Endometrial microvascular endothelial cells (primary cell): ENCODE results near the gene PROM2. TPM values are rescaled to one million over a fixed set of nuclear protein-coding genes. Genes with fewer than 3 reads are reported as not detected.
"Not testable (repeated sequence)": the region's sequence is repeated elsewhere in the genome, so short reads cannot be mapped to it uniquely, and the experiment has no call there.

ENCODE experiments used
- in situ Hi-C: cut with HindIII; loops from 2 replicates; pipeline ENCODE4 v1.10.0; 2017; ENCODE audit warnings: low sequenced_read_pairs, low pct_unique_long_range_greater_than_20kb; ENCODE audit errors: inconsistent ontology term
- total RNA-seq: library from RNA; depleted of rRNA; stranded (reverse); fragments of >200 nt; gene quantifications from one replicate; pipeline ENCODE4 v1.2.3, GENCODE V29; 2015; ENCODE audit errors: inconsistent ontology term

The PROM2 gene
- not detected for total RNA-seq

- in situ Hi-C loops: no loop called here
Measured at GRCh38 chr2:95274291-95275150, at the start of gene PROM2. PROM2 (plus strand) TSS chr2:95274449; CDS start chr2:95274586, 137 bp downstream.

GRCh38 chr2:95225658-95226057, 48.6 kb upstream of the PROM2 start:
- in situ Hi-C loops: no loop called here

GRCh38 chr2:95231723-95232122, 42.5 kb upstream of the PROM2 start:
- in situ Hi-C loops: no loop called here

GRCh38 chr2:95232232-95232631, 42.0 kb upstream of the PROM2 start:
- in situ Hi-C loops: no loop called here

- in situ Hi-C loops: no loop called here
Measured at GRCh38 chr2:95234286-95234785, 39.9 kb upstream of the PROM2 start.

- in situ Hi-C loops: no loop called here
Measured at GRCh38 chr2:95234816-95235215, 39.4 kb upstream of the PROM2 start.

GRCh38 chr2:95238131-95238530, 36.1 kb upstream of the PROM2 start:
- in situ Hi-C loops: no loop called here

- in situ Hi-C loops: no loop called here
Measured at GRCh38 chr2:95240091-95240490, 34.2 kb upstream of the PROM2 start.

- in situ Hi-C loops: no loop called here
Measured at GRCh38 chr2:95240556-95240955, 33.7 kb upstream of the PROM2 start.

GRCh38 chr2:95242084-95242483, 32.2 kb upstream of the PROM2 start:
- in situ Hi-C loops: not testable (repeated sequence)

- in situ Hi-C loops: no loop called here
Measured at GRCh38 chr2:95258271-95258670, 16.0 kb upstream of the PROM2 start.

- in situ Hi-C loops: no loop called here
Measured at GRCh38 chr2:95260028-95261023, 13.9 kb upstream of the PROM2 start.

- in situ Hi-C loops: no loop called here
Measured at GRCh38 chr2:95261602-95262001, 12.6 kb upstream of the PROM2 start.

- in situ Hi-C loops: no loop called here
Measured at GRCh38 chr2:95262896-95263542, 11.2 kb upstream of the PROM2 start.

- in situ Hi-C loops: no loop called here
Measured at GRCh38 chr2:95264624-95265023, 9.6 kb upstream of the PROM2 start.

- in situ Hi-C loops: no loop called here
Measured at GRCh38 chr2:95265182-95265581, 9.1 kb upstream of the PROM2 start.

- in situ Hi-C loops: no loop called here
Measured at GRCh38 chr2:95266781-95267430, 7.3 kb upstream of the PROM2 start.

GRCh38 chr2:95267458-95268210, 6.6 kb upstream of the PROM2 start:
- in situ Hi-C loops: no loop called here
